Neural cell (in vitro differentiated cells): ENCODE data around the gene SDF4. TPM values are rescaled to one million over a fixed set of nuclear protein-coding genes. Genes with fewer than 3 reads are reported as not detected.

Source experiments
- H2AFZ ChIP-seq: fragments of 200-600, 300-800 bp; sonication (generic), shearing (Covaris generic); 2 replicates; pipeline ENCODE4 v1.6.0; 2014; ENCODE audit warnings: low read depth, mild to moderate bottlenecking, antibody characterized with exemption, low read length, moderate library complexity
- H3F3A ChIP-seq: fragments of 200-600 bp; shearing (Covaris generic); 2 replicates; pipeline ENCODE4 v1.6.1; 2016; ENCODE audit warnings: mild to moderate bottlenecking, moderate library complexity, mixed read lengths, antibody characterized with exemption, low read length; ENCODE audit not compliant: insufficient read depth, poor library complexity, severe bottlenecking
- H3K27ac ChIP-seq: fragments of 200-600, 300-800 bp; sonication (generic), shearing (Covaris generic); 2 replicates; pipeline ENCODE4 v1.5.1; 2014; ENCODE audit warnings: mild to moderate bottlenecking, low read length, moderate library complexity
- H3K27me3 ChIP-seq: fragments of 300-800, 200-600 bp; sonication (generic), shearing (Covaris generic); 2 replicates; pipeline ENCODE4 v1.6.0; 2014; ENCODE audit warnings: mild to moderate bottlenecking, low read depth, low read length, moderate library complexity; ENCODE audit not compliant: insufficient read depth
- H3K36me3 ChIP-seq: fragments of 300-800, 200-600 bp; sonication (generic), shearing (Covaris generic); 2 replicates; pipeline ENCODE4 v1.5.1; 2014; ENCODE audit warnings: mild to moderate bottlenecking, antibody characterized with exemption, low read length, moderate library complexity; ENCODE audit not compliant: insufficient read depth
- H3K4me2 ChIP-seq: fragments of 300-800, 200-600 bp; sonication (generic), shearing (Covaris generic); 2 replicates; pipeline ENCODE4 v1.6.0; 2014; ENCODE audit warnings: mild to moderate bottlenecking, low read length
- H3K4me3 ChIP-seq: fragments of 300-800, 200-600 bp; sonication (generic), shearing (Covaris generic); 2 replicates; pipeline ENCODE4 v1.5.1; 2014; ENCODE audit warnings: mild to moderate bottlenecking, low read length, moderate library complexity
- H3K79me2 ChIP-seq: fragments of 200-600 bp; shearing (Covaris generic); replicated peaks from 2 replicates; pipeline ENCODE4 v1.6.0; 2014; ENCODE audit warnings: mild to moderate bottlenecking, low read length, moderate library complexity; ENCODE audit not compliant: insufficient read depth
- H3K9ac ChIP-seq: fragments of 300-800, 200-600 bp; sonication (generic), shearing (Covaris generic); 2 replicates; pipeline ENCODE4 v1.6.1; 2016; ENCODE audit warnings: mild to moderate bottlenecking, low read length, mixed read lengths
- H3K9me2 ChIP-seq: fragments of 200-600 bp; shearing (Covaris generic); 2 replicates; pipeline ENCODE4 v1.6.1; 2016; ENCODE audit warnings: mild to moderate bottlenecking, low read length, mixed read lengths; ENCODE audit not compliant: insufficient read depth
- H3K9me3 ChIP-seq: fragments of 200-600, 300-800 bp; sonication (generic), shearing (Covaris generic); 2 replicates; pipeline ENCODE4 v1.6.1; 2016; ENCODE audit warnings: mild to moderate bottlenecking, mixed run types, low read length, moderate library complexity, mixed read lengths
- H4K20me1 ChIP-seq: fragments of 200-600 bp; shearing (Covaris generic); 2 replicates; pipeline ENCODE4 v1.6.1; 2016; ENCODE audit warnings: mild to moderate bottlenecking, mixed run types; ENCODE audit not compliant: insufficient read depth
- EP300 ChIP-seq: fragments of 450-650 bp; conservative IDR thresholded peaks from 2 replicates; pipeline ENCODE4 v1.6.1; 2014; ENCODE audit warnings: antibody characterized with exemption, mild to moderate bottlenecking, moderate library complexity; ENCODE audit not compliant: poor library complexity, severe bottlenecking
- EZH2 ChIP-seq: fragments of 200-600, 300-800 bp; shearing (Covaris generic), sonication (generic); IDR thresholded peaks from 2 replicates; pipeline ENCODE4 v1.6.1; 2014; ENCODE audit warnings: antibody characterized with exemption, low read length, borderline replicate concordance, mild to moderate bottlenecking; ENCODE audit not compliant: insufficient read depth, poor library complexity, severe bottlenecking
- MXI1 ChIP-seq: fragments of 450-650 bp; conservative IDR thresholded peaks from 2 replicates; pipeline ENCODE4 v1.6.1; 2014; ENCODE audit warnings: antibody characterized with exemption, mild to moderate bottlenecking; ENCODE audit not compliant: poor library complexity, severe bottlenecking
- POLR2AphosphoS5 ChIP-seq: IDR thresholded peaks from 2 replicates; pipeline ENCODE4 v1.6.1; 2012
- RAD21 ChIP-seq: fragments of 450-650 bp; conservative IDR thresholded peaks from 2 replicates; pipeline ENCODE4 v1.6.1; 2014; ENCODE audit warnings: antibody characterized with exemption, mild to moderate bottlenecking, moderate library complexity
- SMC3 ChIP-seq: fragments of 450-650 bp; conservative IDR thresholded peaks from 2 replicates; pipeline ENCODE4 v1.6.1; 2014; ENCODE audit warnings: antibody characterized with exemption, mild to moderate bottlenecking, moderate library complexity; ENCODE audit not compliant: poor library complexity
- TAF1 ChIP-seq: IDR thresholded peaks from 2 replicates; pipeline ENCODE4 v1.6.1; 2012; ENCODE audit warnings: low read depth
- polyA plus RNA-seq: library from polyadenylated mRNA; depleted of rRNA; stranded (reverse); fragments of >200 nt; gene quantifications from 2 replicates; pipeline ENCODE4 v1.2.3, GENCODE V29; 2014
- TF ChIP-seq, protein P1 (sequence below): IDR thresholded peaks from 2 replicates; pipeline ENCODE4 v1.6.1; 2012; ENCODE audit warnings: borderline replicate concordance
- TF ChIP-seq, protein P2 (sequence below): fragments of 450-650 bp; IDR thresholded peaks from 2 replicates; pipeline ENCODE4 v1.5.1; 2014; ENCODE audit warnings: antibody characterized with exemption, mild to moderate bottlenecking, moderate library complexity; ENCODE audit not compliant: poor library complexity, severe bottlenecking

SDF4 gene
- polyA plus RNA-seq, 1 donor from 2014 or later, result 91.2 TPM

DNA sequence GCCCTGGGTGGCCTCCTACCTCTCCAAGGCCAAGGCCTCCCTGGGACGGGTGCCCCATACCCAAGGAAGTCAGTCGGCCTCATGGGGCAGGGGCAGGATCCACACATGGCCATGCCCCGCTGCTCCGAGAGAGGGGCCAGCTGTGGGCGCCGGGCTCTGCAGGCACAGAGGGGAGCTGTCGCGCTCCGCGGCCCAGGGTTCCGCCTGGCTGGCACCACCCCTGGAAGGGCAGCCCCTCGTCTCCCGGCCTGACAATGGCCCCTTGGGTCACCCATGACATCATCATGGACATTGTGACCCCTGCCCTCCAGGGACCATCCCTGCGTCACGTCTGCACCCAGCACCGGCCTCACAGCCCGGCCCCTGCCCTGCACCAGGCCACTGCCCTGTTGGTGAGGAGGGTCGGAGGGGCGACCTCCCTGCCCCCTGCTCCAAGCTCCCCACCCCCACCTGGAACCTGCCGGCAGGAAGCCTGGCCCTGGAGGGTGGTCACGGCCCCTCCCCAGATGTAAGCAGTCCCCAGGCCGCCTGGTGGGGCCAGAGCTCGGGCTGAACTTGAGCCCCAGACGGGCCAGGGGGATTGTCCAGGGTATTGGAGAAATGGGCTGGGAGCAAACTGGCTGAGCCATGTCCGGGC, 52.3 kb downstream of the SDF4 start:
- Histone ChIP-seq H3K9ac (no peak overlapping the region), H3K9me2 (no peaks in the 10 kb centered on the region), H2AFZ (no peak overlapping the region), H3K4me3 (no peak overlapping the region), H3K79me2 (no peaks in the 10 kb centered on the region), H3F3A (no peaks in the 10 kb centered on the region), H4K20me1 (no peaks in the 10 kb centered on the region), H3K9me3 (no peaks in the 10 kb centered on the region), H3K27me3 (no peaks in the 10 kb centered on the region), H3K4me2 (no peak overlapping the region), H3K36me3 (no peaks in the 10 kb centered on the region), H3K27ac (no peak overlapping the region)
- TF ChIP-seq MXI1 (no peak), SMC3 (no peak), EP300 (no peak), TAF1 (no peak), POLR2AphosphoS5 (no peak), EZH2 (no peak), RAD21 (no peak)
- TF ChIP-seq, protein P1, sequence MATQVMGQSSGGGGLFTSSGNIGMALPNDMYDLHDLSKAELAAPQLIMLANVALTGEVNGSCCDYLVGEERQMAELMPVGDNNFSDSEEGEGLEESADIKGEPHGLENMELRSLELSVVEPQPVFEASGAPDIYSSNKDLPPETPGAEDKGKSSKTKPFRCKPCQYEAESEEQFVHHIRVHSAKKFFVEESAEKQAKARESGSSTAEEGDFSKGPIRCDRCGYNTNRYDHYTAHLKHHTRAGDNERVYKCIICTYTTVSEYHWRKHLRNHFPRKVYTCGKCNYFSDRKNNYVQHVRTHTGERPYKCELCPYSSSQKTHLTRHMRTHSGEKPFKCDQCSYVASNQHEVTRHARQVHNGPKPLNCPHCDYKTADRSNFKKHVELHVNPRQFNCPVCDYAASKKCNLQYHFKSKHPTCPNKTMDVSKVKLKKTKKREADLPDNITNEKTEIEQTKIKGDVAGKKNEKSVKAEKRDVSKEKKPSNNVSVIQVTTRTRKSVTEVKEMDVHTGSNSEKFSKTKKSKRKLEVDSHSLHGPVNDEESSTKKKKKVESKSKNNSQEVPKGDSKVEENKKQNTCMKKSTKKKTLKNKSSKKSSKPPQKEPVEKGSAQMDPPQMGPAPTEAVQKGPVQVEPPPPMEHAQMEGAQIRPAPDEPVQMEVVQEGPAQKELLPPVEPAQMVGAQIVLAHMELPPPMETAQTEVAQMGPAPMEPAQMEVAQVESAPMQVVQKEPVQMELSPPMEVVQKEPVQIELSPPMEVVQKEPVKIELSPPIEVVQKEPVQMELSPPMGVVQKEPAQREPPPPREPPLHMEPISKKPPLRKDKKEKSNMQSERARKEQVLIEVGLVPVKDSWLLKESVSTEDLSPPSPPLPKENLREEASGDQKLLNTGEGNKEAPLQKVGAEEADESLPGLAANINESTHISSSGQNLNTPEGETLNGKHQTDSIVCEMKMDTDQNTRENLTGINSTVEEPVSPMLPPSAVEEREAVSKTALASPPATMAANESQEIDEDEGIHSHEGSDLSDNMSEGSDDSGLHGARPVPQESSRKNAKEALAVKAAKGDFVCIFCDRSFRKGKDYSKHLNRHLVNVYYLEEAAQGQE, result no peak
- TF ChIP-seq, protein P2, sequence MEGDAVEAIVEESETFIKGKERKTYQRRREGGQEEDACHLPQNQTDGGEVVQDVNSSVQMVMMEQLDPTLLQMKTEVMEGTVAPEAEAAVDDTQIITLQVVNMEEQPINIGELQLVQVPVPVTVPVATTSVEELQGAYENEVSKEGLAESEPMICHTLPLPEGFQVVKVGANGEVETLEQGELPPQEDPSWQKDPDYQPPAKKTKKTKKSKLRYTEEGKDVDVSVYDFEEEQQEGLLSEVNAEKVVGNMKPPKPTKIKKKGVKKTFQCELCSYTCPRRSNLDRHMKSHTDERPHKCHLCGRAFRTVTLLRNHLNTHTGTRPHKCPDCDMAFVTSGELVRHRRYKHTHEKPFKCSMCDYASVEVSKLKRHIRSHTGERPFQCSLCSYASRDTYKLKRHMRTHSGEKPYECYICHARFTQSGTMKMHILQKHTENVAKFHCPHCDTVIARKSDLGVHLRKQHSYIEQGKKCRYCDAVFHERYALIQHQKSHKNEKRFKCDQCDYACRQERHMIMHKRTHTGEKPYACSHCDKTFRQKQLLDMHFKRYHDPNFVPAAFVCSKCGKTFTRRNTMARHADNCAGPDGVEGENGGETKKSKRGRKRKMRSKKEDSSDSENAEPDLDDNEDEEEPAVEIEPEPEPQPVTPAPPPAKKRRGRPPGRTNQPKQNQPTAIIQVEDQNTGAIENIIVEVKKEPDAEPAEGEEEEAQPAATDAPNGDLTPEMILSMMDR, result no peak

DNA sequence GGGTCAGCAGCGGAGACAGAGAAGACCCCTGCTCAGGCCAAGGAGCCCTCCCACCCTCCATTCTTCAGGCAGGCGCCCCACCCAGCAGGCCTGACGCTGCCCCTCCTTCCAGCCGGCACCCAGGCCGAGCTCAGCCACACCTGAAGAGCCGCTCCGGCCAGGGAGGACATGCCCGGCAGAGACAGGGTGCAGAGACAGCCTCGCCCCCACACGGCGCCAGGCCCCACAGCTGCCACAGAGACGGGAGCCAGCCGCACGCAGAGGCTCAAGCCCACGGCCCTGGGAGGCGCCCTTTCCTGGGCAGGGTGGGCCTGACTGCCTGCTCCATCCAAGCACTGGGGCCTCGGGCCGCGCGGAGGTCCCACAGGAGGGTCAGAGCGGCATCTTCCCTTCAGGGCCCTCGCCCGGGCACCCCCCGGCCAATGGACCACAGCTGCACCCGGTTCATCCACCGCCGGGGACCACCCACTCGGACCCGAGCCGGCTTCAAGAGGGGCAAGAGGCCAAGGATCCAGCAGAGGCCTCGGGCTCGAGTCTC, 52.9 kb downstream of the SDF4 start:
- H3K9me2 ChIP-seq, result no peaks in the 10 kb centered on the region
- TF ChIP-seq RAD21, result no peak
- TF ChIP-seq EZH2, result no peak
- no peak for TF ChIP-seq POLR2AphosphoS5
- TF ChIP-seq EP300, result no peak
- TF ChIP-seq TAF1, result no peak
- TF ChIP-seq, protein P2, result no peak
- no peak for TF ChIP-seq MXI1
- TF ChIP-seq SMC3, result no peak
- TF ChIP-seq, protein P1, result no peak

More for the DNA sequence above, 52.9 kb downstream of the SDF4 start:
- Histone ChIP-seq H4K20me1 (no peaks in the 10 kb centered on the region), H3K27me3 (no peaks in the 10 kb centered on the region), H3K4me2 (no peak overlapping the region), H3K4me3 (no peak overlapping the region), H3K36me3 (no peaks in the 10 kb centered on the region), H3K27ac (no peak overlapping the region), H3F3A (no peaks in the 10 kb centered on the region), H3K9me3 (no peaks in the 10 kb centered on the region), H3K79me2 (no peaks in the 10 kb centered on the region), H2AFZ (no peak overlapping the region), H3K9ac (no peak overlapping the region)
